HepG2 (cell line): ENCODE data around the gene SH3GL1. TPM values are rescaled to one million over a fixed set of nuclear protein-coding genes. Genes with fewer than 3 reads are reported as not detected.

ENCODE experiments used
- CREBL2 ChIP-seq: sonication (generic); formaldehyde crosslinking; IDR thresholded peaks from 2 replicates; pipeline ENCODE4 v1.8.1; 2023; ENCODE audit warnings: missing genetic modification reagents, mild to moderate bottlenecking, borderline replicate concordance
- CTCF ChIP-seq: sonication (generic); formaldehyde crosslinking; IDR thresholded peaks from 2 replicates; pipeline ENCODE4 v1.5.0; 2020; ENCODE audit warnings: mild to moderate bottlenecking, missing genetic modification reagents, moderate library complexity
- FOXM1 ChIP-seq: sonication (generic); formaldehyde crosslinking; IDR thresholded peaks from 2 replicates; pipeline ENCODE4 v1.5.0; 2020; ENCODE audit warnings: missing genetic modification reagents
- MAF1 ChIP-seq: sonication (generic); formaldehyde crosslinking; IDR thresholded peaks from 2 replicates; pipeline ENCODE4 v1.5.0; 2020; ENCODE audit warnings: missing genetic modification reagents, borderline replicate concordance
- MLLT10 ChIP-seq: sonication (generic); formaldehyde crosslinking; IDR thresholded peaks from 2 replicates; pipeline ENCODE4 v1.4.0; 2020; ENCODE audit warnings: missing genetic modification reagents
- MZF1 ChIP-seq: sonication (generic); formaldehyde crosslinking; IDR thresholded peaks from 2 replicates; pipeline ENCODE4 v1.8.1; 2023; ENCODE audit warnings: mild to moderate bottlenecking, missing genetic modification reagents, borderline replicate concordance
- NAIF1 ChIP-seq: sonication (generic); formaldehyde crosslinking; IDR thresholded peaks from 2 replicates; pipeline ENCODE4 v1.5.0; 2020; ENCODE audit warnings: mild to moderate bottlenecking, missing genetic modification reagents, borderline replicate concordance
- NONO ChIP-seq, 2 experiments: fragments of 450-650 bp in 1 of 2; sonication (generic) in 1 of 2; formaldehyde crosslinking in 1 of 2; IDR thresholded peaks in 1 of 2; conservative IDR thresholded peaks in 1 of 2; 2 replicates each; pipeline versions ENCODE4 v1.6.1 to v1.8.0; 2017 to 2022; ENCODE audit warnings: mild to moderate bottlenecking in 1 of 2, missing genetic modification reagents in 1 of 2, moderate library complexity in 1 of 2
- RFXANK ChIP-seq: IDR thresholded peaks from 2 replicates; pipeline ENCODE4 v1.6.1; 2016
- RORA ChIP-seq: sonication (generic); formaldehyde crosslinking; IDR thresholded peaks from 2 replicates; pipeline ENCODE4 v1.5.0; 2020; ENCODE audit warnings: mild to moderate bottlenecking, missing genetic modification reagents, moderate library complexity
- TBP ChIP-seq: sonication (generic); formaldehyde crosslinking; IDR thresholded peaks from 2 replicates; pipeline ENCODE4 v1.5.0; 2020; ENCODE audit warnings: missing genetic modification reagents
- ZFX ChIP-seq: sonication (generic); formaldehyde crosslinking; IDR thresholded peaks from 2 replicates; pipeline ENCODE4 v1.4.0; 2020; ENCODE audit warnings: mild to moderate bottlenecking, low read depth, missing genetic modification reagents, moderate library complexity
- ZNF260 ChIP-seq: sonication (generic); formaldehyde crosslinking; IDR thresholded peaks from 2 replicates; pipeline ENCODE4 v1.4.0; 2020; ENCODE audit warnings: missing genetic modification reagents, low read depth, mild to moderate bottlenecking, borderline replicate concordance
- ZNF350 ChIP-seq: sonication (generic); formaldehyde crosslinking; IDR thresholded peaks from 2 replicates; pipeline ENCODE4 v1.4.0; 2020; ENCODE audit warnings: mild to moderate bottlenecking, low read depth, missing genetic modification reagents, borderline replicate concordance
- ZNF362 ChIP-seq: sonication (generic); formaldehyde crosslinking; IDR thresholded peaks from 2 replicates; pipeline ENCODE4 v1.4.0; 2020; ENCODE audit warnings: missing genetic modification reagents, mild to moderate bottlenecking, borderline replicate concordance
- ZNF44 ChIP-seq: sonication (generic); formaldehyde crosslinking; IDR thresholded peaks from 2 replicates; pipeline ENCODE4 v1.5.1; 2020; ENCODE audit warnings: mild to moderate bottlenecking, missing genetic modification reagents
- ZNF761 ChIP-seq: sonication (generic); formaldehyde crosslinking; conservative IDR thresholded peaks from 2 replicates; pipeline ENCODE4 v1.4.0; 2020; ENCODE audit warnings: mild to moderate bottlenecking, missing genetic modification reagents
- ZNF816 ChIP-seq: sonication (generic); formaldehyde crosslinking; IDR thresholded peaks from 2 replicates; pipeline ENCODE4 v1.8.0; 2022; ENCODE audit warnings: missing genetic modification reagents, mild to moderate bottlenecking, borderline replicate concordance
- polyA plus RNA-seq, 8 experiments: library from polyadenylated mRNA; depleted of rRNA in 3 of 8; stranded (reverse) in 7 of 8; unstranded in 1 of 8; fragments of >200 nt; fragmentation: Illumina TruSeq in 4 of 8; extraction: Trizol in 4 of 8; gene quantifications; 2 replicates each; pipeline versions ENCODE4 v1.2.1 to v1.2.3, GENCODE V29; 2011 to 2016; ENCODE audit warnings: low read depth in 4 of 8, missing spikeins in 1 of 8, mixed read lengths in 1 of 8; ENCODE audit not compliant: insufficient read depth in 1 of 8
- total RNA-seq, 5 experiments: library from RNA; depleted of rRNA; stranded (reverse); fragments of >200 nt; fragmentation: Illumina TruSeq; extraction: Trizol; gene quantifications; 2 replicates each; pipeline ENCODE4 v1.2.3, GENCODE V29; 2016; ENCODE audit warnings: low read depth in 1 of 5
- TF ChIP-seq, protein P1 (sequence below): IDR thresholded peaks from 2 replicates; pipeline ENCODE4 v1.6.1; 2016; ENCODE audit warnings: missing genetic modification reagents, missing compliant biosample characterization
- TF ChIP-seq, protein P2 (sequence below): sonication (generic); formaldehyde crosslinking; IDR thresholded peaks from 2 replicates; pipeline ENCODE4 v1.9.0; 2022; ENCODE audit warnings: low read depth, missing genetic modification reagents
- TF ChIP-seq, protein P3 (sequence below): IDR thresholded peaks from 2 replicates; pipeline ENCODE4 v1.6.1; 2018; ENCODE audit warnings: missing genetic modification reagents, mild to moderate bottlenecking, missing compliant biosample characterization

Gene SH3GL1
- total and polyA plus RNA-seq, 2 of the 13 experiments (the other 11 are each of a cell fraction or from before 2014, with no cell fraction given): 33.0 to 45.1 TPM

DNA sequence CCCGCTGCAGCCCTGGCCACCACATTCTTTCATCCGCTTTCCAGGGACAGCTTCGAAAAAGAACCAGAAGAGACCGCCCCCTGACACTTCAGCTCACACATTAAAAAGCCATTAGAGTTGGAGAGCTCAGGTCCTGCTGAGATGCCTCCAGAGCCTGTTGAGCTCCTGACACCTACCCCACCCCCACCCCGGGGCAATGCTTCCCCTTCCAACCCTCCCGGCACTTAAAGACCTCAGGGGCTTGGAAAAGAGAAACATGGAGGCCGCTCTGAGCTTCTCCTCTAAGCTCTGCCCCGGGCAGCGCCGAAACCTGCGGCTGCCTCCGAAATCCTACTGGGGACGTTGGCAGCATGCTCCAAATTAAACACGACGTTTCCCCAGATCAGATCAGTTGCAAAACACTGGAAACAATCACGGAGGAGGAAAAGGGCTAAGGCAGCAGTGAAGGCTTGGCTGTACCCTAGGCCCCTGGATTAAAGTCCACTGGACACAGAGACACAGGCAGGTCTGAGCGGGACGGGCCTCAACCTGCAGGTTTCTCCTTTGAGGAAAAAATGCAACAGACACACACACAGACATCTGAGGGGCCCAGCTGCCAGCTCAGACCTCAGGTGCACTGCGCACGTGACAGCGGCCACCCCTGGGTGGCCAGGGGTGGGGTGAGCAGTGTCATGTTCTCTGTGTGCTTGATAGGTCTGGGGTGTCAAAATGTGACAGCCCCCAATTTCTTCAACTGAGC lies 9.6 kb downstream of the SH3GL1 start (continued):
- TF ChIP-seq, protein P1, sequence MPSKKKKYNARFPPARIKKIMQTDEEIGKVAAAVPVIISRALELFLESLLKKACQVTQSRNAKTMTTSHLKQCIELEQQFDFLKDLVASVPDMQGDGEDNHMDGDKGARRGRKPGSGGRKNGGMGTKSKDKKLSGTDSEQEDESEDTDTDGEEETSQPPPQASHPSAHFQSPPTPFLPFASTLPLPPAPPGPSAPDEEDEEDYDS (CRISPR knock-in tag): 0 out of 2 replicates have a peak, but pooled peaks have one; percentile 48
- no peak for TF ChIP-seq ZNF761 (CRISPR knock-in tag)
- TF ChIP-seq NONO (IDR thresholded peaks at IDR 0.05): no peak
- TF ChIP-seq NONO (CRISPR knock-in tag; conservative IDR thresholded peaks at IDR 0.05): no peak
- TF ChIP-seq ZNF44 (CRISPR knock-in tag): no peak
- no peak for TF ChIP-seq RORA
- no peak for TF ChIP-seq MZF1
- 0 out of 2 replicates have a peak, but pooled peaks have one; percentile 50 for TF ChIP-seq ZNF816 (CRISPR knock-in tag)
- no peak for TF ChIP-seq CREBL2
- no peak for TF ChIP-seq ZNF260 (CRISPR knock-in tag)
- TF ChIP-seq NAIF1 (CRISPR knock-in tag): no peak
- no peak for TF ChIP-seq MAF1 (CRISPR knock-in tag)
- no peak for TF ChIP-seq RFXANK (CRISPR knock-in tag)
- TF ChIP-seq CTCF (CRISPR knock-in tag): no peak
- peak; percentile 91; the same call in 1 of the 2 replicates for TF ChIP-seq ZNF350 (CRISPR knock-in tag)
- no peak for TF ChIP-seq TBP
- TF ChIP-seq, protein P2, sequence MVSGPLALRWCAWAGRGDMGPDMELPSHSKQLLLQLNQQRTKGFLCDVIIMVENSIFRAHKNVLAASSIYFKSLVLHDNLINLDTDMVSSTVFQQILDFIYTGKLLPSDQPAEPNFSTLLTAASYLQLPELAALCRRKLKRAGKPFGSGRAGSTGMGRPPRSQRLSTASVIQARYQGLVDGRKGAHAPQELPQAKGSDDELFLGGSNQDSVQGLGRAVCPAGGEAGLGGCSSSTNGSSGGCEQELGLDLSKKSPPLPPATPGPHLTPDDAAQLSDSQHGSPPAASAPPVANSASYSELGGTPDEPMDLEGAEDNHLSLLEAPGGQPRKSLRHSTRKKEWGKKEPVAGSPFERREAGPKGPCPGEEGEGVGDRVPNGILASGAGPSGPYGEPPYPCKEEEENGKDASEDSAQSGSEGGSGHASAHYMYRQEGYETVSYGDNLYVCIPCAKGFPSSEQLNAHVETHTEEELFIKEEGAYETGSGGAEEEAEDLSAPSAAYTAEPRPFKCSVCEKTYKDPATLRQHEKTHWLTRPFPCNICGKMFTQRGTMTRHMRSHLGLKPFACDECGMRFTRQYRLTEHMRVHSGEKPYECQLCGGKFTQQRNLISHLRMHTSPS (CRISPR knock-in tag): no peak; the same call in 1 of the 2 replicates
- TF ChIP-seq, protein P3, sequence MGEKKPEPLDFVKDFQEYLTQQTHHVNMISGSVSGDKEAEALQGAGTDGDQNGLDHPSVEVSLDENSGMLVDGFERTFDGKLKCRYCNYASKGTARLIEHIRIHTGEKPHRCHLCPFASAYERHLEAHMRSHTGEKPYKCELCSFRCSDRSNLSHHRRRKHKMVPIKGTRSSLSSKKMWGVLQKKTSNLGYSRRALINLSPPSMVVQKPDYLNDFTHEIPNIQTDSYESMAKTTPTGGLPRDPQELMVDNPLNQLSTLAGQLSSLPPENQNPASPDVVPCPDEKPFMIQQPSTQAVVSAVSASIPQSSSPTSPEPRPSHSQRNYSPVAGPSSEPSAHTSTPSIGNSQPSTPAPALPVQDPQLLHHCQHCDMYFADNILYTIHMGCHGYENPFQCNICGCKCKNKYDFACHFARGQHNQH (CRISPR knock-in tag): 0 out of 2 replicates have a peak, but pooled peaks have one; percentile 29
- no peak for TF ChIP-seq FOXM1
- peak; percentile 94 for TF ChIP-seq ZFX (CRISPR knock-in tag)
- no peak for TF ChIP-seq MLLT10 (CRISPR knock-in tag)
- TF ChIP-seq ZNF362 (CRISPR knock-in tag): peak; percentile 47; the same call in 1 of the 2 replicates
